ENCODE results near the gene CNTN5. TPM values are rescaled to one million over a fixed set of nuclear protein-coding genes. Genes with fewer than 3 reads are reported as not detected.

Gene CNTN5
- total RNA-seq, 2 experiments from 2014 or later, result not detected

DNA sequence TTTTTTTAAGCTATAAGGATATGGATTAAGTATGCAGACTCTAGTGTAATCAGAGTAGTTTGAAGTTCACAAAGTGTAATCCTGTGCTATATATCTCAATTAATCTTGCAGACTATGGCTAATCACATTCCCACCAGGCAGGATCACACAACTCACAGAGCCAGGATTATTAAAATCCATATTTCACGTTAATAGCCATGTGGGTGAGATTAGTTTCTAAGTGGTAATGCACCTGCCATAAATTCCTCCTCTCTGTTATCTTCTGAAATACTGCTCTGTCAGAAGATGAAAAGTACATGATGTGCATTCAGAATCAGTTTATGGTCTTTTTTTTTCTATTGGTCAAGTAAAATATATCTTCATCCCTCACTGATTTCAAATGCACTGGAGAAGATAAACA lies 686.1 kb downstream of the CNTN5 start:
- CTCF ChIA-PET, result no interaction called here
- intact Hi-C loops (cut with DNase I, micrococcal nuclease), result no loop called here
- H3K4me1 ChIP-seq (ENCODE audit: insufficient read depth, low read length), result no peaks in the 10 kb centered on the region

DNA sequence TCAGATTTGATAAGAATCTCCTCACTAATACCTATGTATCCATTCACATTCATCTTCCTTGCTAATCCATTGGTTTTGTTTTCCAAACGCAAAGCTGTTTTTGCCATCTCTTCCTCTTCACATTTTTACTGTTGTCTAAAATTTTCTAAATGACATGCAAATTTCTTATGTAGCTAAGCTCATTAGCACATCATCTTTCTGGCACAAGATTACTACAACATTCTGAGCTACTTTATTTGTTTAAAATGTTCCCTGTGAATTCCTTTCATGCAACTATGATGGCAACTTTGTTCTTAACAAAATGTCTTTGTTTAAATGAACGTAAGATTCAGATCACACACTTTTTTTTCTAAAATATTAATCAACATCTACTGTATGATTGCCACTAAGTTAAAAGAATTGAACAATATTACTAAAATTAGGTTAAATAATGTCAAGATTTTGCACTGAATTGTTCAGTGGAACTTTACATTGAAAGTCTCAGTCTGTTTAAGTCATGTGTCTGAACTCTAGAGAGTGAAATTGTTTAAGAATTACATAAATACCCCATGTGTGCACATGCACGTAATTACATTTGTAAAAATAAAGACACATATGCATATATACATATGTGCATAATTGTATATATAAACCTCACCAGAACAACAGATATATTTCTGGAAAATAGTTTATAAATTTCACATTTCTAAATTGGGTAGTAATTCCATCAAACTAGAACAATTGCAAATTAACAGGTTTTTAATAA lies 688.4 kb downstream of the CNTN5 start:
- ChIA-PET CTCF (no interaction called here), POLR2A (no interaction called here)
- H3K4me3 ChIP-seq (ENCODE audit: low read length), result no peak overlapping the region
- DNase-seq (no peak), ATAC-seq (ENCODE audit: poor library complexity) (no peak)
- no peaks in the 10 kb centered on the region for H3K4me1 Mint-ChIP-seq (ENCODE audit: low read depth)
- H3K27me3 Mint-ChIP-seq, result no peaks in the 10 kb centered on the region
- no peaks in the 10 kb centered on the region for H3K4me1 ChIP-seq (ENCODE audit: insufficient read depth, low read length)
- no peaks in the 10 kb centered on the region for H3K9me3 ChIP-seq (ENCODE audit: control insufficient read depth in 1 of 2, insufficient read depth in 1 of 2, low read length in 2 of 2)
- H3K27ac Mint-ChIP-seq, result no peak overlapping the region
- H3K4me3 Mint-ChIP-seq, result no peak overlapping the region
- no peaks in the 10 kb centered on the region for H3K36me3 Mint-ChIP-seq (ENCODE audit: low read depth)
- H3K36me3 ChIP-seq (ENCODE audit: insufficient read depth, low read length), result no peaks in the 10 kb centered on the region
- no peak overlapping the region for H3K27ac ChIP-seq (ENCODE audit: low read depth in 1 of 2, low read length in 2 of 2)
- no peaks in the 10 kb centered on the region for H3K27me3 ChIP-seq (ENCODE audit: control insufficient read depth in 1 of 2, insufficient read depth in 2 of 2, low read length in 2 of 2)
- TF ChIP-seq, protein P1, sequence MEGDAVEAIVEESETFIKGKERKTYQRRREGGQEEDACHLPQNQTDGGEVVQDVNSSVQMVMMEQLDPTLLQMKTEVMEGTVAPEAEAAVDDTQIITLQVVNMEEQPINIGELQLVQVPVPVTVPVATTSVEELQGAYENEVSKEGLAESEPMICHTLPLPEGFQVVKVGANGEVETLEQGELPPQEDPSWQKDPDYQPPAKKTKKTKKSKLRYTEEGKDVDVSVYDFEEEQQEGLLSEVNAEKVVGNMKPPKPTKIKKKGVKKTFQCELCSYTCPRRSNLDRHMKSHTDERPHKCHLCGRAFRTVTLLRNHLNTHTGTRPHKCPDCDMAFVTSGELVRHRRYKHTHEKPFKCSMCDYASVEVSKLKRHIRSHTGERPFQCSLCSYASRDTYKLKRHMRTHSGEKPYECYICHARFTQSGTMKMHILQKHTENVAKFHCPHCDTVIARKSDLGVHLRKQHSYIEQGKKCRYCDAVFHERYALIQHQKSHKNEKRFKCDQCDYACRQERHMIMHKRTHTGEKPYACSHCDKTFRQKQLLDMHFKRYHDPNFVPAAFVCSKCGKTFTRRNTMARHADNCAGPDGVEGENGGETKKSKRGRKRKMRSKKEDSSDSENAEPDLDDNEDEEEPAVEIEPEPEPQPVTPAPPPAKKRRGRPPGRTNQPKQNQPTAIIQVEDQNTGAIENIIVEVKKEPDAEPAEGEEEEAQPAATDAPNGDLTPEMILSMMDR (IDR thresholded peaks at IDR 0.05), result no peak
- intact Hi-C loops (cut with DNase I, micrococcal nuclease), result no loop called here
- H3K9me3 Mint-ChIP-seq, result peaks cover 9% of the 10 kb centered on the region

More for the DNA sequence above, 686.1 kb downstream of the CNTN5 start:
- POLR2A ChIA-PET, result no interaction called here
- Mint-ChIP-seq H3K4me1 (ENCODE audit: low read depth) (no peaks in the 10 kb centered on the region), H3K36me3 (ENCODE audit: low read depth) (no peaks in the 10 kb centered on the region), H3K27ac (no peak overlapping the region), H3K4me3 (no peak overlapping the region), H3K27me3 (no peaks in the 10 kb centered on the region), H3K9me3 (peaks cover 4% of the 10 kb centered on the region)
- no peaks in the 10 kb centered on the region for H3K27me3 ChIP-seq (ENCODE audit: control insufficient read depth in 1 of 2, insufficient read depth in 2 of 2, low read length in 2 of 2)
- ATAC-seq (ENCODE audit: poor library complexity), result no peak
- H3K27ac ChIP-seq (ENCODE audit: low read depth in 1 of 2, low read length in 2 of 2), result no peak overlapping the region
- DNase-seq, result no peak
- no peak overlapping the region for H3K4me3 ChIP-seq (ENCODE audit: low read length)
- TF ChIP-seq, protein P1 (IDR thresholded peaks at IDR 0.05), result no peak
- no peaks in the 10 kb centered on the region for H3K36me3 ChIP-seq (ENCODE audit: insufficient read depth, low read length)
- no peaks in the 10 kb centered on the region for H3K9me3 ChIP-seq (ENCODE audit: control insufficient read depth in 1 of 2, insufficient read depth in 1 of 2, low read length in 2 of 2)

DNA sequence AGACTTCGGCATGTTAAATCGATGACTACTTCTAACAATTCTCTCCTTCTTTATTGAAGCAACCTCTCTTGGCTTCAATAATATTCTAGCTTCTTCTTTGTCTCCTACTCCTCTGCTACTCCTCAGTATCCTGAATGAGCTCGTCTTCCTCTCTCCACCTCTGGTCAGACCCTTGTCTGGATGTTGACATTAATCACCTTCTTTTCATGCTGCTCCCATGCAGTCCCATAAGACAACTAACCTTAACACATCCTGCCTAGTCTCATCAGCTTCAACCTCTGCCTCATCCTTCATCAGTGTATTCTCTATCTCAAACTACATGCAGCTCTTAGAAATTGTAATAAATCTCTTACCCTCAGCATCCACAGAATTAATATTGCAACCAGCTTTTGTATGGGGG lies 695.6 kb downstream of the CNTN5 start:
- Mint-ChIP-seq H3K27ac (no peak overlapping the region), H3K4me1 (ENCODE audit: low read depth) (no peaks in the 10 kb centered on the region), H3K27me3 (no peaks in the 10 kb centered on the region), H3K4me3 (no peak overlapping the region), H3K9me3 (peaks cover 12% of the 10 kb centered on the region), H3K36me3 (ENCODE audit: low read depth) (no peaks in the 10 kb centered on the region)
- Histone ChIP-seq H3K9me3 (ENCODE audit: control insufficient read depth in 1 of 2, insufficient read depth in 1 of 2, low read length in 2 of 2) (no peaks in the 10 kb centered on the region), H3K4me3 (ENCODE audit: low read length) (no peak overlapping the region), H3K27ac (ENCODE audit: low read depth in 1 of 2, low read length in 2 of 2) (no peak overlapping the region), H3K4me1 (ENCODE audit: insufficient read depth, low read length) (no peaks in the 10 kb centered on the region), H3K27me3 (ENCODE audit: control insufficient read depth in 1 of 2, insufficient read depth in 2 of 2, low read length in 2 of 2) (no peaks in the 10 kb centered on the region), H3K36me3 (ENCODE audit: insufficient read depth, low read length) (no peaks in the 10 kb centered on the region)
- DNase-seq (no peak), ATAC-seq (ENCODE audit: poor library complexity) (no peak)
- ChIA-PET POLR2A (no interaction called here), CTCF (no interaction called here)
- intact Hi-C loops (cut with DNase I, micrococcal nuclease), result no loop called here
- TF ChIP-seq, protein P1 (IDR thresholded peaks at IDR 0.05), result no peak

All from CD4-positive, alpha-beta T cell (primary cell).